A673 (cell line): ENCODE data around the gene PDCD6IP. TPM values are rescaled to one million over a fixed set of nuclear protein-coding genes. Genes with fewer than 3 reads are reported as not detected.

Source experiments
- Bru-seq: library from RNA; stranded (reverse); fragments of 400-500 nt; gene quantifications from one replicate; lab custom pipeline; 2021; lab: Mats Ljungman, UMichigan
- BruChase-seq, 2 experiments: library from RNA; stranded (reverse); fragments of 400-500 nt; gene quantifications; one replicate each; lab custom pipeline; 2021; lab: Mats Ljungman, UMichigan
- BruUV-seq: library from RNA; stranded (reverse); fragments of 400-500 nt; replicated peaks from 2 replicates; lab custom pipeline; 2021; lab: Mats Ljungman, UMichigan
- CTCF ChIA-PET: fragments of 300-600 bp; sonication (Branson Sonifier 250); formaldehyde crosslinking; loops from one replicate; lab custom pipeline; 2022; ENCODE audit warnings: antibody characterized with exemption; lab: Charles Lee
- POLR2A ChIA-PET: fragments of 300-600 bp; sonication (Branson Sonifier 250); formaldehyde crosslinking; loops from one replicate; lab custom pipeline; 2022; ENCODE audit warnings: antibody characterized with exemption; ENCODE audit not compliant: low non-redundant PET; lab: Charles Lee
- DNase-seq: peaks from one replicate; pipeline ENCODE4 v3.0.0-alpha.2; 2015; ENCODE audit warnings: low spot score
- H3K27ac ChIP-seq: fragments of 200-600 bp; sonication (generic); 2 replicates; pipeline ENCODE4 v1.5.1; 2016; ENCODE audit warnings: mixed run types, low read depth, mild to moderate bottlenecking, mixed read lengths, antibody characterized with exemption, low read length; ENCODE audit not compliant: poor library complexity, severe bottlenecking
- H3K27me3 ChIP-seq: fragments of 200-600 bp; sonication (generic); replicated peaks from 2 replicates; pipeline ENCODE4 v1.6.1; 2017; ENCODE audit warnings: mixed run types, low read depth, mild to moderate bottlenecking, mixed read lengths, antibody characterized with exemption, low read length; ENCODE audit not compliant: insufficient read depth, poor library complexity
- H3K36me3 ChIP-seq: fragments of 200-600 bp; sonication (generic); 2 replicates; pipeline ENCODE4 v1.6.1; 2016; ENCODE audit warnings: mixed run types, mild to moderate bottlenecking, mixed read lengths, antibody characterized with exemption, low read length; ENCODE audit not compliant: insufficient read depth, poor library complexity, severe bottlenecking
- H3K4me1 ChIP-seq: fragments of 200-600 bp; sonication (generic); 2 replicates; pipeline ENCODE4 v1.6.1; 2017; ENCODE audit warnings: mixed run types, mild to moderate bottlenecking, mixed read lengths, antibody characterized with exemption, low read length; ENCODE audit not compliant: insufficient read depth, poor library complexity, severe bottlenecking
- H3K4me3 ChIP-seq: fragments of 200-600 bp; sonication (generic); 2 replicates; pipeline ENCODE4 v1.5.1; 2016; ENCODE audit warnings: low read depth, mixed run types, mild to moderate bottlenecking, mixed read lengths, low read length; ENCODE audit not compliant: poor library complexity, severe bottlenecking
- H3K9me3 ChIP-seq: fragments of 200-600 bp; sonication (generic); 2 replicates; pipeline ENCODE4 v1.6.1; 2016; ENCODE audit warnings: mixed run types, low read depth, mild to moderate bottlenecking, mixed read lengths, antibody characterized with exemption, low read length; ENCODE audit not compliant: poor library complexity, severe bottlenecking
- CTCF ChIP-seq: fragments of 300-800, 200-600 bp; sonication (generic); conservative IDR thresholded peaks from 2 replicates; pipeline ENCODE4 v1.5.1; 2017; ENCODE audit warnings: low read depth, mild to moderate bottlenecking, antibody characterized with exemption, low read length, moderate library complexity, mixed read lengths
- EZH2 ChIP-seq: fragments of 200-600 bp; sonication (generic); IDR thresholded peaks from 2 replicates; pipeline ENCODE4 v1.6.1; 2017; ENCODE audit warnings: borderline replicate concordance, low read depth, mild to moderate bottlenecking, mixed read lengths, antibody characterized with exemption, low read length; ENCODE audit not compliant: poor library complexity, severe bottlenecking
- intact Hi-C: fragments of 100-400 bp; cut with micrococcal nuclease; formaldehyde crosslinking; loops from one replicate; pipeline ENCODE4 v1.10.0; 2022; ENCODE audit not compliant: unreplicated experiment
- long read RNA-seq: library from polyadenylated mRNA; stranded (forward); transcript quantifications from one replicate; pipeline ENCODE4 v2.0.0, GENCODE V29; 2022
- total RNA-seq: library from RNA; stranded (reverse); gene quantifications from 2 replicates; pipeline ENCODE4 v1.2.3, GENCODE V29; 2021

Gene PDCD6IP, protein sequence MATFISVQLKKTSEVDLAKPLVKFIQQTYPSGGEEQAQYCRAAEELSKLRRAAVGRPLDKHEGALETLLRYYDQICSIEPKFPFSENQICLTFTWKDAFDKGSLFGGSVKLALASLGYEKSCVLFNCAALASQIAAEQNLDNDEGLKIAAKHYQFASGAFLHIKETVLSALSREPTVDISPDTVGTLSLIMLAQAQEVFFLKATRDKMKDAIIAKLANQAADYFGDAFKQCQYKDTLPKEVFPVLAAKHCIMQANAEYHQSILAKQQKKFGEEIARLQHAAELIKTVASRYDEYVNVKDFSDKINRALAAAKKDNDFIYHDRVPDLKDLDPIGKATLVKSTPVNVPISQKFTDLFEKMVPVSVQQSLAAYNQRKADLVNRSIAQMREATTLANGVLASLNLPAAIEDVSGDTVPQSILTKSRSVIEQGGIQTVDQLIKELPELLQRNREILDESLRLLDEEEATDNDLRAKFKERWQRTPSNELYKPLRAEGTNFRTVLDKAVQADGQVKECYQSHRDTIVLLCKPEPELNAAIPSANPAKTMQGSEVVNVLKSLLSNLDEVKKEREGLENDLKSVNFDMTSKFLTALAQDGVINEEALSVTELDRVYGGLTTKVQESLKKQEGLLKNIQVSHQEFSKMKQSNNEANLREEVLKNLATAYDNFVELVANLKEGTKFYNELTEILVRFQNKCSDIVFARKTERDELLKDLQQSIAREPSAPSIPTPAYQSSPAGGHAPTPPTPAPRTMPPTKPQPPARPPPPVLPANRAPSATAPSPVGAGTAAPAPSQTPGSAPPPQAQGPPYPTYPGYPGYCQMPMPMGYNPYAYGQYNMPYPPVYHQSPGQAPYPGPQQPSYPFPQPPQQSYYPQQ
- total RNA-seq = 213 and 230 TPM in 2 replicates
- Bru-seq, nascent RNA = percentile 91 among the genes with signal in this experiment
- percentile 89 among the genes with signal in this experiment for BruChase-seq, experiment 1, labeled RNA remaining after a 2-hour chase
- BruChase-seq, experiment 2, labeled RNA remaining after a 6-hour chase = percentile 89 among the genes with signal in this experiment
- long read RNA-seq, full-length matches to known transcripts = 222 of 342 reads
- long read RNA-seq, partial matches to known transcripts = 97 of 342 reads
- long read RNA-seq, other reads (novel, unspliced or antisense) = 23 of 342 reads

GRCh38 chr3:33798418-33799201, at the start of gene PDCD6IP:
PDCD6IP (plus strand) TSS chr3:33798630; CDS start chr3:33798729, 99 bp downstream.
- CTCF ChIA-PET = interaction anchor here (1.3 kb wide), 1 partner anchor 11 kb away, joined by 10 read pairs; no protein-coding TSS in a partner anchor
- peak; percentile 31; the same call in 1 of the 2 replicates for TF ChIP-seq CTCF
- no peak for TF ChIP-seq EZH2
- no TSS peak for BruUV-seq
- Histone ChIP-seq H3K27me3 (no peaks in the 10 kb centered on the region), H3K36me3 (peaks cover 8% of the 10 kb centered on the region), H3K9me3 (no peaks in the 10 kb centered on the region), H3K4me1 (peaks cover 8% of the 10 kb centered on the region), H3K4me3 (peak within 1 kb of the TSS; percentile 72), H3K27ac (peak within 1 kb of the TSS; percentile 80)
- intact Hi-C loops = no loop called here
- POLR2A ChIA-PET = interaction anchor here (0.6 to 0.7 kb wide), 3 partner anchors 12 to 922 kb away, joined by 3 to 7 read pairs (median 3); no protein-coding TSS in a partner anchor
- peak; percentile 94 for DNase-seq

DNA sequence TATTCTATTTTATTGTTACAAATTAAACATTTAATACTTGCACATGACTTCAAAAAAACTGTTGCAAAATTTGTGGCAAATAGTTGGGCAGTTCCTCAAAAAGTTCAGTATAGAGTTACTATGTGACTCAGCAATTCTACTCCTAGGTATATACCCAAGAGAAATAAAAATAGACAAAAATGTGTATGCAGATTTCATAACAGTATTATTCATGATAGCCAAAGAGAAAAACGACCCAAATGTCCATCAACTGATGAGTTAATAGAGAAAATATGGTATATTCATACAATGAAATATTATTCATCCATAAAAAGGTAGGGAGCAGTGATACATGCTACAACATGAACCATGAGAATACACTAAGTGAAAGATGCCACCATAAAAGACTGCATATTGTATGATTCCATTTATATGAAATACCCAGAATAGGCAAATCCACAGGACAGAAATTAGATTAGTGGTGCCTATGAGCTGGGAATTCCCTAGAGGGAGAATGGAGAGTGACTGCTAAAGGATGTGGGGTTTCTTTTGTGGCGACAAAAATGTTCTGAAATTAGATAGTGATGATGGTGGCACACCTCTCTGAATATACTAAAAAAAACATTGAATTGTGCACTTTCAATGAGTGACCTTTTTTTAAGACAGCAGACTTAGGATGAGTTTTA, 48.8 kb upstream of the PDCD6IP start:
- Histone ChIP-seq H3K27me3 (no peaks in the 10 kb centered on the region), H3K4me3 (no peak overlapping the region), H3K9me3 (no peaks in the 10 kb centered on the region), H3K36me3 (no peaks in the 10 kb centered on the region), H3K4me1 (no peaks in the 10 kb centered on the region), H3K27ac (no peak overlapping the region)
- POLR2A ChIA-PET = interaction anchor here (0.5 kb wide), 1 partner anchor 213 kb away, joined by 4 read pairs; no protein-coding TSS in a partner anchor
- intact Hi-C loops = no loop called here
- no TSS peak for BruUV-seq
- CTCF ChIA-PET = no interaction called here
- no peak for TF ChIP-seq CTCF
- TF ChIP-seq EZH2 = no peak
- peak; percentile 32 for DNase-seq
